Activated CD4-positive, alpha-beta memory T cell treated with anti-CD3 and anti-CD28 coated beads, Interleukin-2, amount 10 ng/mL, durations not matched to agents 7 days and 5 days (primary cell): ENCODE data around the gene GLRA1. TPM values are rescaled to one million over a fixed set of nuclear protein-coding genes. Genes with fewer than 3 reads are reported as not detected.
A peak's percentile ranks its signal among the peaks of the same experiment; 100 is the strongest.

Experiments
- CTCF ChIA-PET: fragments of 350-600 bp; sonication (Branson Sonifier 250); formaldehyde crosslinking; loops from one replicate; lab custom pipeline; 2021; ENCODE audit warnings: antibody characterized with exemption, inconsistent platforms; lab: Charles Lee
- POLR2A ChIA-PET: fragments of 350-600 bp; sonication (Branson Sonifier 250); formaldehyde crosslinking; loops from one replicate; lab custom pipeline; 2021; ENCODE audit warnings: antibody characterized with exemption; lab: Charles Lee
- DNase-seq: peaks from one replicate; pipeline ENCODE4 v3.0.0-alpha.2; 2020
- H3K27ac Mint-ChIP-seq: one replicate; pipeline ENCODE4 v1.8.0; 2021; ENCODE audit warnings: mild to moderate bottlenecking, mixed read lengths
- H3K27me3 Mint-ChIP-seq: one replicate; pipeline ENCODE4 v1.8.0; 2021; ENCODE audit warnings: mixed read lengths
- H3K36me3 Mint-ChIP-seq: one replicate; pipeline ENCODE4 v1.8.0; 2021; ENCODE audit warnings: low read depth, mixed read lengths
- H3K4me1 Mint-ChIP-seq: one replicate; pipeline ENCODE4 v1.8.0; 2021; ENCODE audit warnings: mixed read lengths
- H3K4me3 Mint-ChIP-seq: one replicate; pipeline ENCODE4 v1.8.0; 2021; ENCODE audit warnings: mild to moderate bottlenecking, mixed read lengths
- H3K9me3 Mint-ChIP-seq: one replicate; pipeline ENCODE4 v1.8.0; 2021; ENCODE audit warnings: mixed read lengths
- total RNA-seq, 2 experiments: library from RNA; stranded (reverse); gene quantifications; one replicate each; pipeline ENCODE4 v1.2.3, GENCODE V29; 2021

Gene GLRA1
- total RNA-seq, 2 experiments from 2014 or later: not detected

- Mint-ChIP-seq H3K9me3 (peaks cover 3% of the 10 kb centered on the region), H3K4me3 (no peak overlapping the region), H3K27ac (no peak overlapping the region), H3K4me1 (peaks cover 6% of the 10 kb centered on the region), H3K27me3 (no peaks in the 10 kb centered on the region), H3K36me3 (peaks cover 55% of the 10 kb centered on the region)
- ChIA-PET POLR2A (interaction anchor here (1.3 kb wide), 1 partner anchor 17 kb away, joined by 4 read pairs; no protein-coding TSS in a partner anchor), CTCF (interaction anchor here (0.9 to 2.3 kb wide), 2 partner anchors 10 to 16 kb away, joined by 3 to 9 read pairs; no protein-coding TSS in a partner anchor)
- DNase-seq: no peak
Measured at GRCh38 chr5:151815051-151815450, 109.6 kb downstream of the GLRA1 start.

- H3K4me1 Mint-ChIP-seq: peaks cover 13% of the 10 kb centered on the region
- ChIA-PET CTCF (interaction anchor here (1.3 kb wide), 1 partner anchor 12 kb away, joined by 3 read pairs; no protein-coding TSS in a partner anchor), POLR2A (interaction anchor here (1.4 kb wide), 1 partner anchor 42 kb away, joined by 5 read pairs; the partner anchor contains the start of gene G3BP1)
- DNase-seq: no peak
- H3K27me3 Mint-ChIP-seq: no peaks in the 10 kb centered on the region
- H3K9me3 Mint-ChIP-seq: peaks cover 3% of the 10 kb centered on the region
- no peak overlapping the region for H3K27ac Mint-ChIP-seq
- peaks cover 76% of the 10 kb centered on the region for H3K36me3 Mint-ChIP-seq
- no peak overlapping the region for H3K4me3 Mint-ChIP-seq
Measured at GRCh38 chr5:151812757-151813309, 111.8 kb downstream of the GLRA1 start.

- DNase-seq: no peak
- H3K9me3 Mint-ChIP-seq: peaks cover 3% of the 10 kb centered on the region
- no peak overlapping the region for H3K27ac Mint-ChIP-seq
- no peaks in the 10 kb centered on the region for H3K27me3 Mint-ChIP-seq
- H3K36me3 Mint-ChIP-seq: peaks cover 85% of the 10 kb centered on the region
- peaks cover 17% of the 10 kb centered on the region for H3K4me1 Mint-ChIP-seq
- ChIA-PET CTCF (interaction anchor here (1.3 kb wide), 1 partner anchor 13 kb away, joined by 3 read pairs; no protein-coding TSS in a partner anchor), POLR2A (interaction anchor here (1.0 to 1.4 kb wide), 2 partner anchors 13 to 41 kb away, joined by 3 to 5 read pairs; partner anchors contain the start of gene G3BP1)
- H3K4me3 Mint-ChIP-seq: no peak overlapping the region
Measured at GRCh38 chr5:151811593-151812321, 112.9 kb downstream of the GLRA1 start.

GRCh38 chr5:151810897-151811296 lies 113.8 kb downstream of the GLRA1 start:
- peaks cover 3% of the 10 kb centered on the region for H3K9me3 Mint-ChIP-seq
- no peaks in the 10 kb centered on the region for H3K27me3 Mint-ChIP-seq
- ChIA-PET CTCF (interaction anchor here (1.9 kb wide), 1 partner anchor 13 kb away, joined by 4 read pairs; no protein-coding TSS in a partner anchor), POLR2A (no interaction called here)
- H3K27ac Mint-ChIP-seq: no peak overlapping the region
- H3K36me3 Mint-ChIP-seq: peaks cover 87% of the 10 kb centered on the region
- peaks cover 21% of the 10 kb centered on the region for H3K4me1 Mint-ChIP-seq
- no peak overlapping the region for H3K4me3 Mint-ChIP-seq
- DNase-seq: no peak

GRCh38 chr5:151810449-151810848 lies 114.2 kb downstream of the GLRA1 start:
- Mint-ChIP-seq H3K27ac (no peak overlapping the region), H3K9me3 (peaks cover 3% of the 10 kb centered on the region), H3K36me3 (peaks cover 91% of the 10 kb centered on the region), H3K4me3 (no peak overlapping the region), H3K27me3 (no peaks in the 10 kb centered on the region), H3K4me1 (peaks cover 23% of the 10 kb centered on the region)
- DNase-seq: no peak
- ChIA-PET POLR2A (no interaction called here), CTCF (interaction anchor here (1.9 kb wide), 1 partner anchor 14 kb away, joined by 4 read pairs; no protein-coding TSS in a partner anchor)

GRCh38 chr5:151808451-151809169 lies 116.0 kb downstream of the GLRA1 start:
- Mint-ChIP-seq H3K4me3 (no peak overlapping the region), H3K4me1 (peaks cover 24% of the 10 kb centered on the region), H3K9me3 (peaks cover 3% of the 10 kb centered on the region), H3K36me3 (peaks cover 91% of the 10 kb centered on the region), H3K27ac (no peak overlapping the region), H3K27me3 (no peaks in the 10 kb centered on the region)
- ChIA-PET CTCF (no interaction called here), POLR2A (interaction anchor here (0.7 kb wide), 1 partner anchor 38 kb away, joined by 4 read pairs; the partner anchor contains the start of gene G3BP1)
- DNase-seq: no peak

- Mint-ChIP-seq H3K4me3 (no peak overlapping the region), H3K27ac (no peak overlapping the region), H3K27me3 (no peaks in the 10 kb centered on the region), H3K4me1 (peaks cover 20% of the 10 kb centered on the region), H3K36me3 (peaks cover 80% of the 10 kb centered on the region), H3K9me3 (peaks cover 3% of the 10 kb centered on the region)
- ChIA-PET CTCF (interaction anchor here (0.8 to 1.3 kb wide), 2 partner anchors 19 to 21 kb away, joined by 3 to 4 read pairs; no protein-coding TSS in a partner anchor), POLR2A (no interaction called here)
- no peak for DNase-seq
Measured at GRCh38 chr5:151805414-151806223, 119.0 kb downstream of the GLRA1 start.

- Mint-ChIP-seq H3K27me3 (no peaks in the 10 kb centered on the region), H3K9me3 (no peaks in the 10 kb centered on the region), H3K4me1 (peaks cover 23% of the 10 kb centered on the region), H3K36me3 (peaks cover 80% of the 10 kb centered on the region), H3K4me3 (no peak overlapping the region), H3K27ac (no peak overlapping the region)
- no peak for DNase-seq
- ChIA-PET POLR2A (interaction anchor here (4.4 kb wide), 1 partner anchor 29 kb away, joined by 24 read pairs; the partner anchor contains the start of gene G3BP1), CTCF (interaction anchor here (0.8 to 1.2 kb wide), 2 partner anchors 25 to 29 kb away, joined by 3 to 5 read pairs; no protein-coding TSS in a partner anchor)
Measured at GRCh38 chr5:151800532-151800931, 124.1 kb downstream of the GLRA1 start.

GRCh38 chr5:151799407-151799806 lies 125.2 kb downstream of the GLRA1 start:
- peaks cover 28% of the 10 kb centered on the region for H3K4me1 Mint-ChIP-seq
- ChIA-PET CTCF (interaction anchor here (1.0 to 3.0 kb wide), 3 partner anchors 26 to 141 kb away, joined by 4 to 12 read pairs (median 4); partner anchors contain the start of gene G3BP1), POLR2A (interaction anchor here (0.7 to 4.4 kb wide), 6 partner anchors 10 to 28 kb away, joined by 3 to 24 read pairs (median 4); partner anchors contain the start of gene G3BP1)
- peak; percentile 21 for DNase-seq
- no peaks in the 10 kb centered on the region for H3K27me3 Mint-ChIP-seq
- H3K4me3 Mint-ChIP-seq: no peak overlapping the region
- peak overlapping the region; percentile 57 for H3K27ac Mint-ChIP-seq
- H3K36me3 Mint-ChIP-seq: peaks cover 77% of the 10 kb centered on the region
- no peaks in the 10 kb centered on the region for H3K9me3 Mint-ChIP-seq

GRCh38 chr5:151798674-151799073 lies 126.0 kb downstream of the GLRA1 start:
- ChIA-PET POLR2A (interaction anchor here (1.2 to 4.4 kb wide), 5 partner anchors 10 to 27 kb away, joined by 3 to 24 read pairs (median 5); partner anchors contain the start of gene G3BP1), CTCF (interaction anchor here (1.6 to 3.0 kb wide), 2 partner anchors 27 kb away, joined by 4 to 12 read pairs; partner anchors contain the start of gene G3BP1)
- H3K27me3 Mint-ChIP-seq: no peaks in the 10 kb centered on the region
- H3K36me3 Mint-ChIP-seq: peaks cover 77% of the 10 kb centered on the region
- H3K4me1 Mint-ChIP-seq: peaks cover 30% of the 10 kb centered on the region
- DNase-seq: no peak
- no peak overlapping the region for H3K27ac Mint-ChIP-seq
- no peak overlapping the region for H3K4me3 Mint-ChIP-seq
- no peaks in the 10 kb centered on the region for H3K9me3 Mint-ChIP-seq

GRCh38 chr5:151795426-151795825 lies 129.2 kb downstream of the GLRA1 start:
- H3K4me1 Mint-ChIP-seq: peaks cover 33% of the 10 kb centered on the region
- no peak for DNase-seq
- H3K36me3 Mint-ChIP-seq: peaks cover 82% of the 10 kb centered on the region
- POLR2A ChIA-PET: interaction anchor here (1.6 kb wide), 1 partner anchor 11 kb away, joined by 3 read pairs; no protein-coding TSS in a partner anchor
- H3K27me3 Mint-ChIP-seq: no peaks in the 10 kb centered on the region
- no peak overlapping the region for H3K27ac Mint-ChIP-seq
- no peak overlapping the region for H3K4me3 Mint-ChIP-seq
- no peaks in the 10 kb centered on the region for H3K9me3 Mint-ChIP-seq
- CTCF ChIA-PET: no interaction called here
